ENCODE data around the gene CFAP53.
"Not testable (repeated sequence)": the region's sequence is repeated elsewhere in the genome, so short reads cannot be mapped to it uniquely, and the experiment has no call there.

The CFAP53 gene

GRCh38 chr18:50272568-50272967 lies 6.3 kb upstream of the CFAP53 start:
- no peak for DNase-seq

- peak; percentile 89 to 90 for DNase-seq
Observed at GRCh38 chr18:50268022-50268747, 1.9 kb upstream of the CFAP53 start.

GRCh38 chr18:50262977-50263376 lies 3.3 kb downstream of the CFAP53 start:
- DNase-seq, result no peak

GRCh38 chr18:50250935-50251334 lies 15.4 kb downstream of the CFAP53 start:
- DNase-seq, result no peak

GRCh38 chr18:50249576-50249975 lies 16.7 kb downstream of the CFAP53 start:
- no peak for DNase-seq

- DNase-seq, result no peak
Observed at GRCh38 chr18:50247561-50247960, 18.7 kb downstream of the CFAP53 start.

GRCh38 chr18:50241768-50242167 lies 24.5 kb downstream of the CFAP53 start:
- DNase-seq, result not testable (repeated sequence)

- peak in 1 of 2 experiments; percentile 28 for DNase-seq
Observed at GRCh38 chr18:50240080-50240563, 26.2 kb downstream of the CFAP53 start.

- no peak for DNase-seq
Observed at GRCh38 chr18:50232419-50232818, 33.9 kb downstream of the CFAP53 start.

GRCh38 chr18:50231621-50232020 lies 34.7 kb downstream of the CFAP53 start:
- peak; percentile 20 to 27 for DNase-seq

GRCh38 chr18:50220249-50220648 lies 46.0 kb downstream of the CFAP53 start:
- not testable (repeated sequence) for DNase-seq

- peak; percentile 31 to 32 for DNase-seq
Observed at GRCh38 chr18:50218432-50219197, 47.7 kb downstream of the CFAP53 start.

GRCh38 chr18:50209311-50209710 lies 57.0 kb downstream of the CFAP53 start:
- no peak for DNase-seq

GRCh38 chr18:50207722-50208121 lies 58.6 kb downstream of the CFAP53 start:
- no peak for DNase-seq

GRCh38 chr18:50203801-50204604 lies 62.3 kb downstream of the CFAP53 start:
- peak in 1 of 2 experiments; percentile 39 for DNase-seq

- DNase-seq, result no peak
Observed at GRCh38 chr18:50201476-50202018, 64.7 kb downstream of the CFAP53 start.

GRCh38 chr18:50199921-50200320 lies 66.4 kb downstream of the CFAP53 start:
- DNase-seq, result no peak

GRCh38 chr18:50199346-50199855 lies 66.9 kb downstream of the CFAP53 start:
- DNase-seq, result no peak

- DNase-seq, result no peak
Observed at GRCh38 chr18:50196261-50196660, 70.0 kb downstream of the CFAP53 start.

GRCh38 chr18:50195689-50196088 lies 70.6 kb downstream of the CFAP53 start:
- no peak for DNase-seq

- DNase-seq, result peak; percentile 56 to 71
Observed at GRCh38 chr18:50194631-50195532, 71.4 kb downstream of the CFAP53 start, which contains the start of gene MYO5B. Gene MYO5B, minus strand, starts transcription at chr18:50195147. Its CDS starts 354 bp downstream, at chr18:50194793.
